Nucleus accumbens (tissue), 56 donors: ENCODE results near the gene EMC8.
A peak's percentile ranks its signal among the peaks of the same experiment; 100 is the strongest.

ENCODE experiments used
- DNase-seq, 56 donors: peaks; one replicate each; lab custom pipeline; 2025; lab: John Stamatoyannopoulos, UW

EMC8 gene

DNA sequence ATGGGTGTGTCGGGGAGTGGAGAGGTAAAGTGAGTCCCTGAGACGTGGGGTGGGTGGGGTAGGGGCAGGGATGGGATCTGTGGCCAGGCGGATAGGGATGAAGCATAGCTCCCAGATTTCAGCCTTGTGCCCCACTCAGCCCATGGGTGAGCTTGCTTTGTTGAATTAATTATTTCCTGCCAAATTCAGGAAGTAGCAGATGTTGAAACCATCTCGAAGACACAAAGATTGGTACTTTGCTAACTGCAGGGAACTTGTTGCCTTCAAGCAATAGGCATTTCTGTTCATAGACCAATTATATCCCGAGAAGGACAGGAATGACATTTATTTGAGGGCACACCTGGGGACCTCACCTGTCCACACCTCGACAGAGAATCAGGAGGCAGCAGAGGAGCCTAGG is 37.5 kb downstream of the EMC8 start:
- no peak for DNase-seq

DNA sequence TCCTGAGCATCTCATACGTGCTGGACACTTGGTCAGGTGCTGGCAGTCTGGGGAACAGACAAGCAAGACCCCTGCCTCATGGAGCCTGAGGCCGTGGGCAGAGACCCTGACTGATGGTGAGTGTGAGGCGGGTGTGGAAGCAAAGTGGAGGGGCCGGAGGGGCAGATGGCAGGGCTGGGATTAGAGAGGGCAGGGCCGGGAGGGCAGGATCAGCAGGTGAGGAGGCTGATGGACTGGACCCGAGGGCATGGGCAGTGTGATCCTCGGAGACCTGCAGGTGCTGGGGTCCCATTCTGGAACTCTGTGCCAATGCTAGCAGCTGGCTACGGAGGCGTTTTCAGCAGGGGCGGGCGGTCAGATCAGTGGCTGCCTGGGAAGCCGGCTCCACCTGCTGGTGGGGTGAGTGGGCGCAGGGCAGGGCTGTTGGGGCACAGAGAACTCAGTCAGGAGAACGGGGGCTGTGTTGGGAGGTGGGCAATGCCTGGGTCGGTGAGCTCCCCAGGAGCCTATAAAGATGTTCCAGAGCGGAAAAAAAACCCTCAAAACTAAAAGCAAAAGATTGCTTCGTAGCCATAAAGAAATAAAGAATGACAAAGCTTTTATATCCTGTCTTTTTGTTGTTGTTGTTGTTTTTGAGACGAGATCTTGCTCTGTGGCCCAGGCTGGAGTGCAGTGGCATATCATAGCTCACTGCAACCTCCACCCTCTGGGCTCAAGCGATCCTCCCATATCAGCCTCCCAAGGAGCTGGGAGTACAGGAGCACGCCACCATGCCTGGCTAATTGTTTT is 39.5 kb downstream of the EMC8 start:
- no peak for DNase-seq

DNA sequence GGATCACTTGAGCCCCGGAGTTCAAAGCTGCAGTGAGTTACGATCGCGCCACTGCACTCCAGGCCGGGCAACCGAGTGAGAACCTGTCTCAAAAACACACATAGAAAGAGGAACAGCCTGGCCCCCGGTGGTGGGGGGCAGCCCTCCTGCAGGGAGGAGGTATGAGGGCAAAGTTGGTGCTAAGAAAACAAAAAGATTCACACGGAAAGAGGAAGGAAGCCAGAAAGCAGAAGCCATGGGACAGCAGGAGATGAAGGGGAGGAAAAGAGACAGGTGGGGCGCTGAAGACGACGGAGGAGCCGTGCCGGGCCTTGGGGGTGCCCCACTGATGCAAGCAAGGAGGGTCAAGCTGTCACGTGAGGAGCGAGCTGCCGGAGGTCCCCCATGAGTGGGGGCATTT is 40.2 kb downstream of the EMC8 start:
- no peak for DNase-seq

DNA sequence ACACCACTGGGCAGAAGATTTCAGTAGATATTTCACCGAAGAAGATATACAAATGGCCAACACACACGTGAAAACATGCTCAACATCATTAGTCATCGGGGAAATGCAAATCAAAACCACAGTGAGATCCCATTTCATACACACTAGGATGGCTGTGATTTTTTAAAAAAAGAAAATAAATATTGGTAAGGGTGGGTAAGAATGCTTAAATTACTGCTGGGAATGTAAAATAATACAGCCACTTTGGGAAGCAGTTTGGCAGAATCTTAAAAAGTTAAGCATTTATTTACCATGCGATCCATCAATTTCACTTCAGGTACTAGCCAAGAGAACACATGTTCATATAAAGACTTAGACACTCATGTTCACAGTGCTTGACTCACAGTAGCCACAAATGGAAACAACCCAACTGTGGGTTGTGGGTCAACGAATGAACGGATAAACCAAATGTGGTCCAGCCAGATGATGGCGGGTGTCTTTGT is 42.0 kb downstream of the EMC8 start:
- no peak for DNase-seq

DNA sequence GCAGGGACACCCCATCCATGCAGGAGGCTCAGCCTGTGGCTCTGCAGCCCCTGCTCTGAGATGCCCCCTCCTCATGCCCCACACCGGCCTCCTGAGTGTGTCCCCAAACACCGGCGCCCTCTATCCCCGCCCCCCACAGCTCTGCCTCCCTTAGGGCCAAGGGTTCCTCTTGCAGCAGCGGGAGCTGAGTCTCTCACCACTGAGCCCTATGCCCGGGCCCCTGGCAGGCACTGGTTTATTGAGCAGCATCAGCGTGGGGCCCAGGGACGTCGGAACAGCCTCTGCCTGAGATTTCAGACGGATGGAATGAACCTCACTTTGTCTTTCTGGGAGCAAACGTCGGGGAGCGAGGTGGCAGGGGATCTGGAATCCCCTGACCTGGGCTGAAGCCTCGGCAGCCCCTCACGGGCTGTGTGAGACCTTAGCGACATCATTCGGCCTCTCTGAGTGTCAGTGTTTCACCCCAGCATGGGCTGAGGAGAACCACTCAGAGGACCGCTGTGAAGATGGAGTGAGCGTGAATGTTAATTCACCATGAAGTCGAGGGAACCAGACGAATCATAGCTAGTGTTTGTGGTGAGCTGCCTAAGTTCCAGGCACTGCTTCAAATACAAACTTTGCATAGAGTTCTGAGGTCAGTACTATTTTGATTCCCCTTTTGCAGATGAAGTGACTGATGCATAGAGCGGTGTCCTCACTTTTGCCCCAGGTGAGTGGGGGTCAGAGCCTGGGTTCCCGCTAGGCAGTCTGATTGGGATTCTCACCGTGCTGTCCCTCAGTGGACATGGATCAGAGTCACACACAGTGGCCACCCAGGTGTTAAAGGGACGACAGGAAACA is 43.2 kb downstream of the EMC8 start:
- no peak for DNase-seq

DNA sequence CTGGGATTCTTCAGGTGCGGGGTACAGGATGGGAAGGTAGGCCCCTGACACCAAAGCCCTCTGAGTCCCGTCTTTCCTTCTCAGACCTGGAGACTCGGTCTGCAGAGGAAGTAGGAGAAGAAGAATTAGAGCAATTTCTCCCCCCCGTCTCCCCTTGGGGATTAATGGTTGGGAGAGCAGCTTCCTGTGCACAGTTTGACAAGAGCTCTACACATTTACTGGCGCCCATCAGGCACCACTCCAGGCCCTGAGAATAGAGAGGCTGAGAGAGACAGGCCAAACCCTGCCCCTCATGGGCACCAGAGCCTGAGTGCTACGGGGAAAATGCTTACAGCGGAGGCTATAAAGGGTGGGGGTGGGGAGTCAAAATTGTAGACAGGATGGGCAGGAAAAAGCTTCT is 44.9 kb downstream of the EMC8 start:
- DNase-seq = no peak

DNA sequence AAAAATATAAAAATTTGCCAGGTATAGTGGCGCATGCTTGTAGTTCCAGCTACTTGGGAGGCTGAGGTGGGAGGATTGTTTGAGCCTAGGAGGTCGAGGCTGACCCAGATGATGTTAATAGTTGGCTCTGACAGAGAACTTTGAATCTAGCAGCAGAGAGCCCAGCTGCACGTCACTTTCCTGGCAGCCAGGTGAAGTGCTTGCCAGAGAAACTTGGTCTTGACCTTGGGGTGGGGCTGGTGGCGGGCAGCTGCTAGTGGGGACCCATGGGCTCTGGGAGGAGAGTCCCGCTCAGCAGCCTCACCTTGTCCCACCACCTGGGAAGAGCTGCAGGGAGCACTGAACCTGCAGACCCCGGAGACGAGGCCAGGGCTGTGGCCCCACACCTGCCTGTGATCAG is 45.4 kb downstream of the EMC8 start:
- DNase-seq = no peak

DNA sequence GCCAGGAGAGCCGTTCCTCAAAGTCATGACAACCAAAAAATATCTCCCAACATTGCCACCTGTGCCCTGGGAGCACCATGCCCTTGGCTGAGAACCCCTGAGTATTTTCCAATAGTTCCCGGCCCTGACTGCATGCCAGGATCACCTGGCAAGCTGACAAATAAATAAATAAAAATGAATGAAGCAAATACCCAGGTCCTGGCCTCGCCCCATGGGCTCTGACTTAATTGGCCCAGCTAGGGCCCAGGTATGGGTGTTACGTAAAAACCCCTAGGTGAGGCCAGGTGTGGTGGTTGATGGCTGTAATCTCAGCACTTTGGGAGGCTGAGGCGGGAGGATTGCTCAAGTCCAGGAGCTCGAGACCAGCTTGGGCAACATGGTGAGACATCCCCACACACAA is 45.8 kb downstream of the EMC8 start:
- no peak for DNase-seq

DNA sequence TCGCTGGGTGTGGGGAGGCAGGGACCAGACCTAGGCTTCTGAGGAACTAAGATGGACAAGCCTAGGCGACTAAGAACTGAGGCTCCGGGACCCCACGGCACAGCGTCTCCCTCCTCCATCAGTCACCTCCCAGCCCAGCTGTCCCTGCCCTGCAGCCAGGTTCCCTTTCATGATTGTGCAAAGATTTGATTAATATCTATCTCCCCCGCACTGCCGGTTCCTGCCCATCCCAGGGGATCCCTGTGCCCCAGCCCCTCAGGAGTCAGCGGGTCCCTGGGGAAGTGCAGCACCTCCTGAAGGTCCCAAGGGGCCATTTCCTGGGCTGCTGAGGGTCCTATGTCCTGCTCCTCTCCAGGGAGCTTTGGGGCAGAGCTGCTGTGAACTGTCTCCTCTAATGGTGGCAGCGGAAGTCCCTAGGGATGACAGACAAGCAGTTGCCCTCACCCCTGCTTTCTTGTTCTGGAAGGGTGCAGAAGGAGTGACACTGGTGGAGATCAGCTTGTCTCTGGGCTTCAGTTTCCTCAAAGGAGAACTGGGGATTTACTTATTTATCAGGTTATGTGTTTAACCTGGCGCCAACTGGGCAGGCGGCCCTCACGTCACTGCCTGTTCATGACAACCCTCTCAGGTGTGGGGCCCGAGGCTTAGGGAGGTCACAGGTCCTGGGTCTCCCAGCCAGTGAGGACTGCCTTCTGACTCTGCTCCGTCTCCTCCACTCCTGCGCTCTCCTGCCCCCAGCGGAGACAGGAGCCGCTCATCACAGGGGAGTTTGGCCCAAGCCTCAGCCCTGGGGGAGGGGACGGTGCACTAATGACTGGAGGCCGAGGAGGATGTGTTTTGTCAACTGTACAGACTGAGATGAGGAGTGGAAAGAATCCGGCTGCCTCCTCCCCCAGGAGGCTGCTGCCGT is 46.6 kb downstream of the EMC8 start:
- no peak for DNase-seq

DNA sequence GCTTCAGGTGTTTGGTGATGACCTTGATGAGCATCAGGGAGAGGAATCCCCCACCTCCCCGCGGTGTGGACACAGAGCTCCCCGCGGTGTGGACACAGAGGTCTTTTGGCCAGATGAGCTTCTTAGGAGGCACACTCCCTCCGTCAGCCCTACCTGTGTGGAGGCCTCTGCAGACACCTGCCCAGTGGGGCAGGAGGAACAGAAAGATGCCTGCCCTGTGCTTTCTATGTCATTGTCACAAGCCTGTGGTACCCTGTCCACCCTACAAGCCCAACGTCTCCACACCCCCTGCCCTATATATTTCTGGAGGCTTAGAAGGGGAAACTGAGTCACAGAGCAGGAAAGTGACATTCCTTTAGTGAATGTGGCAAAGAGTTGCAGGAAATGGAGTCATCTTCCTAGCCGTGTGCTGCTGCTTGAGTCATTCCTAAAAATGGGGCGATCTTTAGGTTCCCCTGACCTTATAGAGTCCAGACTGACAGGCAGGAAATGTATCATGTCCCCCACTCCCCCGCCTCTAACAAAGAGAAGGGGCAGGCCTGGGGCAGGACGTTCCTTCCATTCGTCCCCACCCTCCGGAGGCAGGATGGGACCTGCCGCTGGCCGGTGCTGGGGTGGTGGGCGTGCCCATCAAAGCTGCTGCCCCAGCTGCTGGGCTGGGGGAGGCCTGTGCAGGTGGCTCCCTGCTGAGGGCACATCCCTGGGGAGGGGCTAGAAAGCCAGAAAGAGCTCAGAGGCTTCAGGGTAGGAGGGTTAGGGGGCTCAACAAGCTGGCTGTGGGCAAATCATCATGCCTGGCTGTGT is 47.4 kb downstream of the EMC8 start:
- DNase-seq = no peak

DNA sequence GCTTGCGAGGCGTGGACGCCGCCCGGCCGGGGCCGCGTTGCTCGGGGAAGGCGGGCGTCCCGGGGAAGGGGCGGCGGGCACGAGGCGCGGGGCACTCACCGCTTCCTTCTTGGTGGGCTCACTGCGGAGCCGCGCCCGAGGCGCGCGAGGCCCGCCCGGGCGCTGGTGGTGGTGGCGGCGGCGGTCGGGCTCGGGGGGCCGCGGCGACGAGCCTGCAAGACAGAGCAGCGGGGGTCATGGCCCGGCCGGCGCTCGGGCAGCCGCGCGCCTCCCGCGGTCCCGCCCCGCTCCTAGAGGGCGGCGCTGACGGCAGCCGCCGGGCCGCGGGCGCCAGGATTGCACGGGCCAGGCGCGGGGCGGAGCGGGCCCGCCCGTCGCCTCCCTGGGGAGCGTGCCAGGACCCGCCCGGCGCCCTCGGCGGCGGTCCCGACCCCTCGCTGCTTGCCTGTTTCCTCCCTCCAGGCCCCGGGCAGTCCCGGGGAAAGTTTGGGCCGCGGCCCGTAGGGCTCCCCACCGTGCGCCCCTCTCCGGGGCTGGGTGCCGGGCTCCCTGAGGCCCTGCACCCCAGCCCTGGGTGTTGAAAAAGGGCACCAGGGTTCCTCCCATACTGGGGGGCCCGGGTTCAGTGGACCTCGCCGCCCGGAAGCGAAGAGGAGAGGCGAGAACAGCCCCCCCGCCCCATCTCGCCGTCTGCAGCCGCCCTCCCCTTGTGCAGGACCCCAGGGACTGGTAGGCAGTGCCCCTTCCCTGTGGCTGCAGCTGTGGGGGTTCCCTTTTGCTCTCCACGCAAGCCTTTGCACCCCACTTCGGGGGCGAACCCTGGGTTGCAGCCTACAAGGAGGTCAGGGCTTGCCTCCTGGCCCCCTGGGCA is 48.3 kb downstream of the EMC8 start, which contains the start of gene C16orf74:
C16orf74 (minus strand) TSS at position 270 of the 871 bp plus-strand sequence. CDS start 15,879 bp downstream, outside the sequence.
- DNase-seq = peak in 1 of 56 donors; percentile 11

DNA sequence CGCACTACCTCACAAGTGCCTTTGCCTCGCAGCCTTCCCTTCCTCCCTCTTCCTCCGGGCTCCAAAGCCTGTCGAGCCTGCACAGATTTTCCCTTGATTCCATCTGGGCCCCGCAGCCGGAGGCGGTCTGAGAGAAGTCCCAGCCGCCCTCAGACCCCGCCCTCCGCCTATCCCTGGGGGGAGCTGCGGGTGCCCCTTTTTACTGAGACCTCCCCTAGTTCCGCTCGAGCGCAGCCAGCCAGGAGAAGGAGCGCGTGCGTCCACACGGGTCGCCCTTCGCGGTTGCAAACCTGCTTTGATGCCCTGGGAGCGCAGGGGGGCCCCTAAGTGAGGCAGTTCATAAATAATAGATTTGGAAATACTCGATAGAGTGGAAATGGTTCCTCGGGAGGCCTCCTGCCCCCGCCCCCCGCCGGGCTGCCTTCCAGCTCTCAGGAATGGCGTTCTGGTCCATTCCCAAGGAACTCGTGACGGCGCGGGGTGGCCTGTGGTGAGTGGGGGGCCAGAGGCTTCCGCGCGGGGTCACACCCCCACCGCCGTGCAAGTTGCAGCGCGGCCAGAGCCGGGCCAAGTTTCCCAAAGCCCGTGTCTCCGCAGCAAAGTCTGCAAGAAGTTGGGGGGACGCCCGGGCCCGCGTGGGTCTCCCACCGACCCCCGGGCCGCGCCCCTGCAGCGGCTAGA is 49.1 kb downstream of the EMC8 start:
- peak in 3 of 56 donors; percentile 7 to 40 (median 20) for DNase-seq

DNA sequence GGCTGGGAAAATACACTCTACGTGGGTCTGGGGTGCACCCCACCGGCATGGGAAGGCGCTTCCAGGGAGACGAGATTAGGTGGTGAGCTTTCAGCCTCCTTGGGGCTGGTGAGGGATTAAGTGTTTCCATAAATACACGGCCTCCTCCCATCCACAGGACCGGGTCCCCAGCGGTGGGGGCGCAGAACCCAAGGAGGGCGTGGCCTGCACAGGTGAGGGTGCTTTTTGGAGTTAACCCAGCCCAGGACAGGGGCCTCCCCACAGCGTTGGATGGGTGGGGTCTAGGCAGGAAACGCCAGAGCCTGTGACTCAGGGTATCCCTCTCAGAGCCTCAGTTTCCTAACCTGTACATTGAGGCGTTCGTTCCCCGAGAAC is 49.6 kb downstream of the EMC8 start:
- DNase-seq = no peak

DNA sequence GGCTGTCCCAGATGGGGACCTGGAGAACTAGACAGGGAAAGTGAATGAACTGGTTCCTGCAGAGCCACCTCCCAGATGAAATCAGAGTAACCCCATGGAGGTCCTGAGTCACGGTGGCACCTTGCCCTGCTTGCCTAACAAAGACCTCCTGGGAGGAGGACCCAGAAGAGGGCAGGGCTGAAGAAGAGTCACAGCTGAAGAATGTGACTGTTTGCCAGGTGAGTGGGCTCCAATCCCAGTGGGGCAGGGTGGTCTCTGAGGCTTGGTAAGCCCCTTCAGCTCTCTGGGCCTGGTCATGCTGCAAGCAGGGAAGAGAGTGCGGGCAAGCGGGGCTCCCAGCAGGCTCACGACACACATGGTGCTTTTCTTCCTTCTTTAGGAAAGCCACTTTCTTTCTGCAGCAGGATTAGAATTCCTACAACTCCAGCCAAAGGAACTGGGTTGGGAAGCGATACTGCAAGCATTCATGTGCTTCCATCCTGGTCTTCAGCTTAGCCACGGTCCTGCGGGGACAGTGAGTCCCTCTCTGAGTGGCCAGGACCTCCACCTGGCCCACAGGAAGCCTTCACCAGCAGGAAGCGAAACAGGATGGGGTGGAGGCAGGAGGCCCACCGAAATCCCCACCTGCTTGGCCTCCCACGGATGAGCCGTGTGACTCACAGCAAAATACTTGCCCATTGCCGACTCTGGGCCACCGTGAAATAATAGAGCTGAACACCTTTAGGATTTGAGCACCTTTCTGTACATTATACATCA is 52.7 kb downstream of the EMC8 start:
- no peak for DNase-seq

DNA sequence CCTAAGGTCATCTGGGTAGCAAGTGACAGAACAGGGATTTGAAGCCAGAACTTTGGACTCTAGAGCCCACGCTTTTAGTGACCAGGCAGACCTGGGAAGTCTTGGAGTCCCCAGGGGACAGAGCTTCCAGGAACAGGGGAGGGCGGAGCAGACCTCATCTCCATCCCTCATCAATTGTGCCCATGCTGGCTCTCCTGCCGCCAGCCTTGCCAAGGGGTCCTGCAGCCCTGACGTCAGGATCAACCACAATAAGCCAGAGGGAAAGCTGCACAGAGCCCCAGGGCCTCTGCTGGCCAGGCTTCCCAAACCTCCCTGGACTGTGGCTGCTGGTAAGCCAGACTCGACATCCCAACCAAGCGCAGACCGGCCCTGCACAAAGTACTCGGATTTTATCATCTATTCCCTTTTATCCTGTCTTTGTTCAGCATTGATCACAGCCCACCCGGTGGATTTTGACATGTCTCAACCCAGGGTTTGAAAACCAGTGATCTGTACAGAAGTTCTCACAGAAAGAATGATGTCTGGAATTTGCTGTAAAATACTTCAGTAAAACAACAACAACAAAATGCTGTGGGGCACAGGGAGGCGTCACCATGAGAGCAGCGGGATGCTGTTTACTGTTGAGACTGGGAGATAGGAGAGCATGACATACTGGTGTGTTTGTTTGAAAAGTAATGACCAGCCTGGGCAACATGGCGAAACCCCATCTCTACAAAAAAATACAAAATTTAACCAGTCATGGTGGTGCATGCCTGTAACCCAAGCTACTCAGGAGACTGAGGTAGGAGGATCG is 60.2 kb downstream of the EMC8 start:
- DNase-seq = no peak

DNA sequence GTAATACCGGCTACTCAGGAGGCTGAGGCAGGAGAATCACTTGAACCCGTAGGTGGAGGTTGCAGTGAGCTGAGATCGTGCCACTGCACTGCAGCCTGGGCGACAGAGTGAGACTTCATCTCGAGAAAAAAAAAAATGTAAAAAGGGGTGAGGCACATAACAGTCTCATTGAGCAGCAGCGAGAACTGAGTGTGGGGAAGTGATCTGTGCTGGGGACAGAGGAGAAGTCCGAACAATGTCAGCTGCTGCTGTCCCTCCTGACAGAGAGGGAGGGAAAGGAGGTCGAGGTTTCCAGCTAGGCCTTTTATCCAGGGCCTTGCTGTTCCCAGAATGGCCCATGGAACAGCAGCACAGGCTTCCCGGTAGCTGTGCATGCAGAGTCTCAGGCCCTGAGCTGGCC is 62.4 kb downstream of the EMC8 start:
- DNase-seq = no peak

DNA sequence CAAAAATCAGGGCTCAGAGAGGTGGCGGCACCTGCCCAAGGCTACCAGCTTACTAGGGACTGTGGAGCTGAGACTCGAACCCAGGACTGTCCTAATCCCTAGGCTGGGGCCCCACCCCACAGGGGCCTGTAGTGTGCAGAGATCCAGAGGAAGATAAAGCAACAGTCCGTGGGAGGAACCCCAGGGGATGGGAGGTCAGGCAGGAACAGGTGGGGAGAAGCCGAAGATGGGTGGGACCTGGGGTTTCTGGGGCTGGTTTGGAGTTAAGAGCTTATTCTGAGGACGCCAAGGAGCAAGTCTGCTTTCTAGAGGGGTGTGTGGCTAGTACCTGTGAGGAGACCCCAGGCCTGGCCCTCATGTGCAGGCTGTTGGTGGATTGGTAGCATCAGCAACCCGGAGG is 63.4 kb downstream of the EMC8 start:
- no peak for DNase-seq
